Left kidney (tissue), 8 donors: ENCODE data around the gene MRAP. TPM values are rescaled to one million over a fixed set of nuclear protein-coding genes. Genes with fewer than 3 reads are reported as not detected.
A peak's percentile ranks its signal among the peaks of the same experiment; 100 is the strongest.
"Not testable (repeated sequence)": the region's sequence is repeated elsewhere in the genome, so short reads cannot be mapped to it uniquely, and the experiment has no call there.

Source experiments
- DNase-seq: peaks from one replicate; pipeline ENCODE4 v3.0.0-alpha.2; 2013
- long read RNA-seq, 8 donors: transcript quantifications; one replicate each; lab custom pipeline, GENCODE V29; 2026
- polyA plus RNA-seq: library from polyadenylated mRNA; unstranded; fragments of 120-200 nt; gene quantifications from one replicate; pipeline ENCODE4 v1.2.1, GENCODE V29; 2013; ENCODE audit not compliant: insufficient read length

Gene MRAP
- 0.33 TPM for polyA plus RNA-seq
- long read RNA-seq, donor 1, partial matches to known transcripts = 6 of 6 reads
- long read RNA-seq, donor 1, other reads (novel, unspliced or antisense) = 0 of 6 reads
- long read RNA-seq, donor 2 = 0 reads
- long read RNA-seq, donor 3 = 0 reads
- long read RNA-seq, donor 4 = 0 reads
- long read RNA-seq, donor 5 = 0 reads
- long read RNA-seq, donor 6 = 0 reads
- long read RNA-seq, donor 7 = 0 reads
- long read RNA-seq, donor 8 = 0 reads

- DNase-seq = no peak
Measured at GRCh38 chr21:32298658-32299081, at the start of gene MRAP. TSS of gene MRAP (plus strand) at chr21:32298855. CDS start at chr21:32298972, 117 bp downstream.

GRCh38 chr21:32249511-32250280 lies 49.0 kb upstream of the MRAP start:
- DNase-seq = no peak

- DNase-seq = no peak
Measured at GRCh38 chr21:32252136-32252535, 46.5 kb upstream of the MRAP start.

GRCh38 chr21:32253215-32253641 lies 45.4 kb upstream of the MRAP start:
- no peak for DNase-seq

- DNase-seq = no peak
Measured at GRCh38 chr21:32256251-32256650, 42.4 kb upstream of the MRAP start.

- peak; percentile 82 for DNase-seq
Measured at GRCh38 chr21:32256873-32257620, 41.6 kb upstream of the MRAP start.

- DNase-seq = peak; percentile 88
Measured at GRCh38 chr21:32257962-32258785, 40.5 kb upstream of the MRAP start.

GRCh38 chr21:32258786-32259048 lies 39.9 kb upstream of the MRAP start:
- not testable (repeated sequence) for DNase-seq

- DNase-seq = no peak
Measured at GRCh38 chr21:32260130-32260529, 38.5 kb upstream of the MRAP start.

- DNase-seq = no peak
Measured at GRCh38 chr21:32261929-32262328, 36.7 kb upstream of the MRAP start.

GRCh38 chr21:32265321-32265720 lies 33.3 kb upstream of the MRAP start:
- not testable (repeated sequence) for DNase-seq

GRCh38 chr21:32270748-32271147 lies 27.9 kb upstream of the MRAP start:
- DNase-seq = no peak

GRCh38 chr21:32276671-32277070 lies 22.0 kb upstream of the MRAP start:
- DNase-seq = no peak

GRCh38 chr21:32278103-32278502 lies 20.6 kb upstream of the MRAP start:
- DNase-seq = no peak

- DNase-seq = peak; percentile 95
Measured at GRCh38 chr21:32278518-32279376, 19.9 kb upstream of the MRAP start, which contains the start of gene MIS18A. TSS of gene MIS18A (minus strand) at chr21:32279049. CDS start at chr21:32279014, 35 bp downstream.

GRCh38 chr21:32279377-32279680 lies 19.3 kb upstream of the MRAP start:
- DNase-seq = no peak

GRCh38 chr21:32281531-32281930 lies 17.1 kb upstream of the MRAP start:
- no peak for DNase-seq

- DNase-seq = no peak
Measured at GRCh38 chr21:32282992-32283391, 15.7 kb upstream of the MRAP start.

GRCh38 chr21:32285476-32285875 lies 13.2 kb upstream of the MRAP start:
- no peak for DNase-seq

- no peak for DNase-seq
Measured at GRCh38 chr21:32297449-32297848, 1.2 kb upstream of the MRAP start.

GRCh38 chr21:32298148-32298559 lies 501 bp upstream of the MRAP start:
- DNase-seq = no peak
